OCI-M1 (cell line): ENCODE results near the gene IGSF23.
"Not testable (repeated sequence)": the region's sequence is repeated elsewhere in the genome, so short reads cannot be mapped to it uniquely, and the experiment has no call there.

ENCODE experiments used
- DNase-seq: peaks from one replicate; lab custom pipeline; 2025; lab: John Stamatoyannopoulos, UW

Gene IGSF23

GRCh38 chr19:44666852-44667556 is 53.6 kb downstream of the IGSF23 start:
- peak; percentile 24 for DNase-seq

GRCh38 chr19:44668985-44669764 is 55.8 kb downstream of the IGSF23 start:
- DNase-seq: no peak

GRCh38 chr19:44670027-44670426 is 56.7 kb downstream of the IGSF23 start:
- DNase-seq: not testable (repeated sequence)

- DNase-seq: no peak
These were observed 58.0 kb downstream of the IGSF23 start, which contains the start of gene CEACAM19 for GRCh38 chr19:44671400-44671799. CEACAM19 (plus strand) TSS chr19:44671482; CDS start chr19:44671932, 450 bp downstream.

GRCh38 chr19:44672226-44672625 is 58.9 kb downstream of the IGSF23 start:
- DNase-seq: no peak

GRCh38 chr19:44673510-44673909 is 60.1 kb downstream of the IGSF23 start:
- DNase-seq: no peak

- DNase-seq: no peak
These were observed 62.2 kb downstream of the IGSF23 start for GRCh38 chr19:44675521-44675920.

- peak; percentile 97 for DNase-seq
These were observed 63.9 kb downstream of the IGSF23 start for GRCh38 chr19:44677019-44677811.

GRCh38 chr19:44680536-44680935 is 67.2 kb downstream of the IGSF23 start:
- no peak for DNase-seq

GRCh38 chr19:44681992-44682790 is 68.8 kb downstream of the IGSF23 start:
- DNase-seq: no peak

- DNase-seq: no peak
These were observed 69.4 kb downstream of the IGSF23 start for GRCh38 chr19:44682807-44683206.

- no peak for DNase-seq
These were observed 70.3 kb downstream of the IGSF23 start for GRCh38 chr19:44683434-44684210.

GRCh38 chr19:44684396-44684795 is 71.0 kb downstream of the IGSF23 start:
- DNase-seq: not testable (repeated sequence)

- DNase-seq: peak; percentile 36
These were observed 71.8 kb downstream of the IGSF23 start for GRCh38 chr19:44684892-44685863.

- DNase-seq: peak; percentile 70
These were observed 72.5 kb downstream of the IGSF23 start for GRCh38 chr19:44685877-44686276.
